GM21576 (cell line): Measurements from ENCODE around the gene SNAPC4.
"Not testable (repeated sequence)": the region's sequence is repeated elsewhere in the genome, so short reads cannot be mapped to it uniquely, and the experiment has no call there.

Source experiments
- ATAC-seq: cut with Tn5 transposase; IDR thresholded peaks from one replicate; pipeline ENCODE4 v1.9.1; 2021; ENCODE audit warnings: mild to moderate bottlenecking, moderate library complexity; ENCODE audit not compliant: unreplicated experiment

The SNAPC4 gene

DNA sequence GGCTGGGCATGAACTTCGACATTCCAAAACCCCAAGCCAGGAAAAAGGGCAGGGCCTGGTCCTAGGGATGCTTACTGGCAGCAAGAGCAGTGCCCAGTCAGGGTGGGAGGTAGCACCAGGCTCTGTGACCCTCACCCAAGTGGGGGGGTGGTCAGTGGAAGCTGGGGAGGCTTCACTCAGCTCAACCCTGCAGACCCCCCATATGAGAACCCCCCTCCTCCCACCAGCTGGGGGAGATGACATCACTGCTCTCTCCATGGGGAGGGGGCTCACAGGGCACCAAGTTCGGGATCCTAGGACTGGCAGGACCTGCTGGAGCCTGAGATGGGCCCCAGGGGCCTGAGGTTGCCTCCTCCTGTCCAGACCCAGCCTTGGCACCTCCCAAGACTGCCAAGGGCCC, 41.1 kb downstream of the SNAPC4 start:
- no peak for ATAC-seq

DNA sequence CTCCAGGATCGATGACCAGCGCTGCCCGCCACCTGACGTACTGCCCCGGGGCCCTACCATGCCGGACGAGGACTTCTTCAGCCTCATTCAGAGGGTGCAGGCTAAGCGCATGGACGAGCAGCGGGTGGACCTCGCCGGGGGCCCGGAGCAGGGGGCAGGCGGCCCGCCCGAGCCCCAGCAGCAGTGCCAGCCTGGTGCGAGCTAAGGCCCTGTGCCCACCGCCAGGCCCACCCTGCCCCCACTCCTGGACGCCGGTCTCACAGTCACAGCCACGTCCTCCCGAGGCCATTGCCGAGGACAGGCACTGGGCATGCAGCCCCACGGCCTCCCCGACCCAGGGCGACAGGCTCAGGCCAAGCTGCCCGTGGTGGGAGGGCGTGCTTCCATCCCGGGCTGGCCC, 42.0 kb downstream of the SNAPC4 start:
- no peak for ATAC-seq

GRCh38 chr9:136357202-136357725, 42.7 kb downstream of the SNAPC4 start:
- ATAC-seq, result no peak

DNA sequence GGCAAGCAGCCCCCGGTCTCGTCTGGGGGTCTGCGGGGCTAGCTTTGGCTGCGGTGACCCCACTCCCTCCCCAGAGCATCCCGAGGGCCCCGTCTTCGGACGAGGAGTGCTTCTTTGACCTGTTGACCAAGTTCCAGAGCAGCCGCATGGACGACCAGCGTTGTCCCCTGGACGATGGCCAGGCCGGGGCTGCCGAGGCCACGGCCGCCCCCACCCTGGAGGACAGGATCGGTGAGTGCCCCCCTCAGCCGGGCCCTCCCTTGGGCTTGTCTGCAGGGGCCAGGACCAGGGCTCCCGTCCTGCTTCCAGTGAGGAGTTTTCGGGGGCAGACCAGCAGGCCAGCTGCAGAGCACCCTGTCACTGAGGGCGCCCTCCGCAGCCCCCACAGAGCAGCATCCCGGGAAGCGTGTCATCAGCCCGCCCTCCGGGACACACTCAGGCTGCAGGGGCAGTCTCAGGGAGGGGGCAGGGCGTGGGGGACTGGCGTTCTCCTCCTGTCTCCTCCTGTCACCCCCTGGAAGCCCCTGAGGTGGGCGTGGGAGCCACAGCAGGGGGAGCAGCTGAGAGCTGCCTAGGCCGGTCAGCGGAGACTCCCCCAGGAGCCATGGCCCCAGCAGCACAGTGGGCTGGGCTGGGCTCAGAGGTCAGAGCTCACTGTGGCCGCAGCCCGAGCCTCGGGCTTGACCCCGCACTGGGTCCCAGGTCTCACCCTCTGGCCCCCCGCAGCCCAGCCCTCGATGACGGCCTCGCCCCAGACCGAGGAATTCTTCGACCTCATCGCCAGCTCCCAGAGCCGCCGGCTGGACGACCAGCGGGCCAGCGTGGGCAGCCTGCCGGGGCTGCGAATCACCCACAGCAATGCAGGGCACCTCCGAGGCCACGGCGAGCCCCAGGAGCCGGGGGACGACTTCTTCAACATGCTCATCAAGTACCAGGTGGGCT, 44.1 kb downstream of the SNAPC4 start:
- no peak for ATAC-seq

DNA sequence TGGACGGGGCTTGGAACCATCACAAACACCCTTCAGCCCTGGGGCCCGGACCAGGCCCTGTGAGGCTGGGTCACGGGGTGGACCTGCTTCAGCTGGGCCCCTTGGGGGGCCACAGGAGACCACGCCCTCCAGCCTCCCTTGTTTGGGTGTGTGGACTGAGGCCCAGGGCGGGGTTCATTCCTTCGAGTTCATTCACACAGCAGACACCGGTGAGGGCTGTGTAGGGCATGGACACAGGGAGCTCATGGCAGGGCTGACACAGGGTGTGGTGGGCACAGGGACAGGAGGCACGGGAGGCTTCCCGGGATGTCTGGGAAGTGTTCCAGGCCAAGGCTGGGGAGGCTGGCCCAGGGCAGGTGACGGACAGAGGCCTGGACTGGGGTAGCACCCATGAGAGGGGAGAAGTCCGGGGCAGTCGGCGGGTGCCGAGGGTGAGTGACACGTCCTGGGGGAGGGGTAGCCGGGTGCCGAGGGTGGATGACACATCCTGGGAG, 45.3 kb downstream of the SNAPC4 start:
- no peak for ATAC-seq

DNA sequence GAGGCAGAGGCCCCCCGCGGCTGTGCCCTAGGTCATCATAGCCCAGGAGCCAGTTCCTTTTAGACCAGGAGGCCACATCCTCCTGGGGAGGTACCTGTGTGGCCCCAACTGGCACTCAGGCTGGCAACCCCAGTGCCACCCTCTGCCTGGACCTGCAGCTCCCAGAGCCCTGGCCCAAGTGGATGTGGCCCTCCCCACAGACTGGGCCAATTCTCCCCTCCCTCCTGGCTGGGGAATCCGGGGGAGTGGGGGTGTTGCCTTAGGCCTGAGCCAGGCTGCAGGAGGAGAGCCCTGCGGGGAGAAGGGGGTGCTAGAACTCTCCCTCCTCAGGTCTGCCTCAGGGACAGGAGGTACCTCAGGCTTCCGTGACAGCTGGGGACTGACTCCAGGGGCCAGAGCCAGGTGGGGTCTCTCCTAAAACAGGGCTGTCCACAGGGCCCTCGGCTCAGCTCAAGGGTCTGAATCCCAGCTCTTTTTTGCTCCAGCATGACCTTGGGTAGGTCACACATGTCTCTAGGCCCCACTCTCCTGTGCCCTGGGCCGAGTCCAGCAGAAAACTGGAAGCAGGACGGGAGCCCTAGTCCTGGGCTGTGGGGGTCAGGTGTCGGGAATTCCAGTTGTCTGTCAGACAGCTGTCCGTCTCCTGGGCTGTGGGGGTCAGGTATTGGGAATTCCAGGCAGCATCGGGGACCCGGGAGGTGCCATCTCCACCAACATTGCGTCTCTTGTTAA, 46.0 kb downstream of the SNAPC4 start:
- no peak for ATAC-seq

DNA sequence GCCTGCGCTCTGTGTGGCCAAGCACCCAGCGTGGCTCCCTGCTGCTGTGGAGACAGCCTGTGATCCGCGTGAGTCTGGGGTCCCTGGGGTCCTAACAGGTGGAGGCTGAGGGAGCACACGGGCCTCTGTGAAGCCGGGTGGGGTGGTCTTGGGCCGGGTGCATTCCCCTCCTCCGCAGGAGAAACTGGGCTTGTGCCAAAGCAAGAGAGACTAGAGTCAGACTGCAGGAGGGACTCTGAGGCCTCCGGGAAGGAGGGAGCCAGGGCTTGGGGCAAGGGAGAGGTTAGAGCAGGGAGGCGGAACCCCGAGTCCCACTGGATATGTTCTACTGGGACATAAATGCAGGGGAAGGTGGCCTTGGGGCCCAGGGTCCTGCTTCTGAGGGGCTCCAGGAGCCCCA, 46.9 kb downstream of the SNAPC4 start:
- no peak for ATAC-seq

- no peak for ATAC-seq
Measured at GRCh38 chr9:136352682-136353081, 47.3 kb downstream of the SNAPC4 start.

- ATAC-seq, result not testable (repeated sequence)
Measured at GRCh38 chr9:136351868-136352267, 48.1 kb downstream of the SNAPC4 start.

GRCh38 chr9:136351252-136351800, 48.6 kb downstream of the SNAPC4 start:
- ATAC-seq, result no peak
